HepG2 (cell line): ENCODE data around the gene ZNF644. TPM values are rescaled to one million over a fixed set of nuclear protein-coding genes. Genes with fewer than 3 reads are reported as not detected.

Experiments
- ADNP ChIP-seq: sonication (generic); formaldehyde crosslinking; IDR thresholded peaks from 2 replicates; pipeline ENCODE4 v1.4.0; 2020; ENCODE audit warnings: missing genetic modification reagents
- ATAD3A ChIP-seq: sonication (generic); formaldehyde crosslinking; IDR thresholded peaks from 2 replicates; pipeline ENCODE4 v1.4.0; 2020; ENCODE audit warnings: missing genetic modification reagents
- ELF1 ChIP-seq: sonication (generic); formaldehyde crosslinking; IDR thresholded peaks from 2 replicates; pipeline ENCODE4 v1.4.0; 2020; ENCODE audit warnings: missing genetic modification reagents
- ETV5 ChIP-seq: IDR thresholded peaks from 2 replicates; pipeline ENCODE4 v1.6.1; 2018; ENCODE audit warnings: missing biosample characterization, missing genetic modification reagents, inconsistent platforms, borderline replicate concordance
- IKZF1 ChIP-seq: fragments of 450-650 bp; IDR thresholded peaks from 2 replicates; pipeline ENCODE4 v1.7.1; 2016
- KDM6A ChIP-seq: IDR thresholded peaks from 2 replicates; pipeline ENCODE4 v1.6.1; 2016; ENCODE audit warnings: low read depth
- RFX5 ChIP-seq: IDR thresholded peaks from 2 replicates; pipeline ENCODE4 v1.6.1; 2011; ENCODE audit warnings: low read depth, low read length, improper control_type of control experiment
- TARDBP ChIP-seq: sonication (generic); formaldehyde crosslinking; IDR thresholded peaks from 2 replicates; pipeline ENCODE4 v1.8.0; 2022; ENCODE audit warnings: mild to moderate bottlenecking, missing genetic modification reagents
- ZEB1 ChIP-seq: IDR thresholded peaks from 2 replicates; pipeline ENCODE4 v1.6.1; 2012; ENCODE audit warnings: mild to moderate bottlenecking, low read depth, inconsistent platforms; ENCODE audit not compliant: insufficient replicate concordance
- ZNF225 ChIP-seq: sonication (generic); formaldehyde crosslinking; IDR thresholded peaks from 2 replicates; pipeline ENCODE4 v1.4.0; 2020; ENCODE audit warnings: mild to moderate bottlenecking, missing genetic modification reagents
- ZNF577 ChIP-seq: sonication (generic); formaldehyde crosslinking; IDR thresholded peaks from 2 replicates; pipeline ENCODE4 v1.4.0; 2020; ENCODE audit warnings: mild to moderate bottlenecking, low read depth, missing genetic modification reagents, borderline replicate concordance
- polyA plus RNA-seq, 8 experiments: library from polyadenylated mRNA; depleted of rRNA in 3 of 8; stranded (reverse) in 7 of 8; unstranded in 1 of 8; fragments of >200 nt; fragmentation: Illumina TruSeq in 4 of 8; extraction: Trizol in 4 of 8; gene quantifications; 2 replicates each; pipeline versions ENCODE4 v1.2.1 to v1.2.3, GENCODE V29; 2011 to 2016; ENCODE audit warnings: low read depth in 4 of 8, missing spikeins in 1 of 8, mixed read lengths in 1 of 8; ENCODE audit not compliant: insufficient read depth in 1 of 8
- total RNA-seq, 5 experiments: library from RNA; depleted of rRNA; stranded (reverse); fragments of >200 nt; fragmentation: Illumina TruSeq; extraction: Trizol; gene quantifications; 2 replicates each; pipeline ENCODE4 v1.2.3, GENCODE V29; 2016; ENCODE audit warnings: low read depth in 1 of 5
- TF ChIP-seq, protein P1 (sequence below): sonication (generic); formaldehyde crosslinking; IDR thresholded peaks from 2 replicates; pipeline ENCODE4 v1.5.0; 2020; ENCODE audit warnings: mild to moderate bottlenecking, low read depth, missing genetic modification reagents, borderline replicate concordance
- TF ChIP-seq, protein P2 (sequence below): sonication (generic); formaldehyde crosslinking; IDR thresholded peaks from 2 replicates; pipeline ENCODE4 v1.8.0; 2022; ENCODE audit warnings: mild to moderate bottlenecking, missing genetic modification reagents
- TF ChIP-seq, protein P3 (sequence below): sonication (generic); formaldehyde crosslinking; IDR thresholded peaks from 2 replicates; pipeline ENCODE4 v1.4.0; 2020; ENCODE audit warnings: missing genetic modification reagents
- TF ChIP-seq, protein P4 (sequence below): sonication (generic); formaldehyde crosslinking; IDR thresholded peaks from 2 replicates; pipeline ENCODE4 v1.4.0; 2020; ENCODE audit warnings: mild to moderate bottlenecking, missing genetic modification reagents
- TF ChIP-seq, protein P5 (sequence below): sonication (generic); formaldehyde crosslinking; IDR thresholded peaks from 2 replicates; pipeline ENCODE4 v1.4.0; 2020; ENCODE audit warnings: mild to moderate bottlenecking, missing genetic modification reagents
- TF ChIP-seq, protein P6 (sequence below): sonication (generic); formaldehyde crosslinking; IDR thresholded peaks from 2 replicates; pipeline ENCODE4 v1.8.1; 2023; ENCODE audit warnings: missing genetic modification reagents, inconsistent platforms, borderline replicate concordance
- TF ChIP-seq, protein P7 (sequence below): sonication (generic); formaldehyde crosslinking; IDR thresholded peaks from 2 replicates; pipeline ENCODE4 v1.4.0; 2020; ENCODE audit warnings: missing genetic modification reagents

Gene ZNF644
- total and polyA plus RNA-seq, 2 of the 13 experiments (the other 11 are each of a cell fraction or from before 2014, with no cell fraction given) = 17.7 to 51.7 TPM

DNA sequence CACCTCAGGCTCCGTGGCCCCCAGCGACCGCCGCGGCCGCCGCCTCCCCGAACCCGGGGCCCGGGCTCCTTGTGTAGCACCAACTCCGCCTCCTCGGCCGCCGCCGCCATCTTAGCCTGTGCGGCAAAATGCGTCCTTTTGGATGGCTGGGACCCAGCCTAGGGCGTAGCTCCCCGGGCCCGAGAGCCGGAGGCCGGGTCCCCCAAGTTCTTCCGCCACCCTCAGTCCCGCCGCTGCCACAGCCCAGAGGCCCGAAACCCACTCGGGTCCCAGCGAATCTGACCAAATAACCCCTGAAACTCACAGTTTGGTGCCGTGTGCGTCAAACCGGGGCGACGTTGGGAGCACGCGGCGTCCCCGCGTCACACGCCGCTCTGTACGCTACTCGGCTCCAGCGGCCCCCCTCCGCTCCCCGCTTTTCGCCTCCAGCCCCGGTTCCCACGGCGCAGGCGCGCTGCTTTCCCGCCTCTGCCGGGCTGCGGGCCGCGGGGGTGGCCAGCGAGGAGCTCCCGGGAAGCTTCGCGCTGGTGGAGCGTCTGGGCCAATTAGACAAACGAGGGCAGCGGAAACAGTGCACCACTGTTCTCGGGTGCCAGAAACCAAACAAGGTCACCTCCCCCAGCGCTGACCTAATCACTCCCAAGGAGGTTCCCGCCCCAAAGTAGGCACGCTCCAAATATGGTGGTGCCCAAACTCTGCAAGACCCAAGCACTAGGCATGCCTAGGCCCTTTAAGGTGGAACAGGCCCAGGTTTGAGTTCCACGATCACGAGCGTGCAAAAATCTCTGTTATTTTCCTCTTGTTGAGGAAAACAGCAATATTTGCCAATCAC is at the start of gene ZNF644 (continued):
- TF ChIP-seq, protein P1, sequence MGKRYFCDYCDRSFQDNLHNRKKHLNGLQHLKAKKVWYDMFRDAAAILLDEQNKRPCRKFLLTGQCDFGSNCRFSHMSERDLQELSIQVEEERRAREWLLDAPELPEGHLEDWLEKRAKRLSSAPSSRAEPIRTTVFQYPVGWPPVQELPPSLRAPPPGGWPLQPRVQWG (CRISPR knock-in tag) = no peak
- TF ChIP-seq IKZF1 = no peak
- TF ChIP-seq, protein P2, sequence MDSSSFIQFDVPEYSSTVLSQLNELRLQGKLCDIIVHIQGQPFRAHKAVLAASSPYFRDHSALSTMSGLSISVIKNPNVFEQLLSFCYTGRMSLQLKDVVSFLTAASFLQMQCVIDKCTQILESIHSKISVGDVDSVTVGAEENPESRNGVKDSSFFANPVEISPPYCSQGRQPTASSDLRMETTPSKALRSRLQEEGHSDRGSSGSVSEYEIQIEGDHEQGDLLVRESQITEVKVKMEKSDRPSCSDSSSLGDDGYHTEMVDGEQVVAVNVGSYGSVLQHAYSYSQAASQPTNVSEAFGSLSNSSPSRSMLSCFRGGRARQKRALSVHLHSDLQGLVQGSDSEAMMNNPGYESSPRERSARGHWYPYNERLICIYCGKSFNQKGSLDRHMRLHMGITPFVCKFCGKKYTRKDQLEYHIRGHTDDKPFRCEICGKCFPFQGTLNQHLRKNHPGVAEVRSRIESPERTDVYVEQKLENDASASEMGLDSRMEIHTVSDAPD (CRISPR knock-in tag) = peak; percentile 79; the same call in 1 of the 2 replicates
- TF ChIP-seq ADNP (CRISPR knock-in tag) = no peak
- no peak for TF ChIP-seq ATAD3A
- TF ChIP-seq, protein P3, sequence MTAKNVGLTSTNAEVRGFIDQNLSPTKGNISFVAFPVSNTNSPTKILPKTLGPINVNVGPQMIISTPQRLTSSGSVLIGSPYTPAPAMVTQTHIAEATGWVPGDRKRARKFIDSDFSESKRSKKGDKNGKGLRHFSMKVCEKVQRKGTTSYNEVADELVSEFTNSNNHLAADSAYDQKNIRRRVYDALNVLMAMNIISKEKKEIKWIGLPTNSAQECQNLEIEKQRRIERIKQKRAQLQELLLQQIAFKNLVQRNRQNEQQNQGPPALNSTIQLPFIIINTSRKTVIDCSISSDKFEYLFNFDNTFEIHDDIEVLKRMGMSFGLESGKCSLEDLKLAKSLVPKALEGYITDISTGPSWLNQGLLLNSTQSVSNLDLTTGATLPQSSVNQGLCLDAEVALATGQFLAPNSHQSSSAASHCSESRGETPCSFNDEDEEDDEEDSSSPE (CRISPR knock-in tag) = peak; percentile 99
- TF ChIP-seq ZEB1 = no peak
- peak; percentile 77 for TF ChIP-seq TARDBP (CRISPR knock-in tag)
- 0 out of 2 replicates have a peak, but pooled peaks have one; percentile 15 for TF ChIP-seq KDM6A (CRISPR knock-in tag)
- 0 out of 2 replicates have a peak, but pooled peaks have one; percentile 16 for TF ChIP-seq RFX5
- TF ChIP-seq, protein P4, sequence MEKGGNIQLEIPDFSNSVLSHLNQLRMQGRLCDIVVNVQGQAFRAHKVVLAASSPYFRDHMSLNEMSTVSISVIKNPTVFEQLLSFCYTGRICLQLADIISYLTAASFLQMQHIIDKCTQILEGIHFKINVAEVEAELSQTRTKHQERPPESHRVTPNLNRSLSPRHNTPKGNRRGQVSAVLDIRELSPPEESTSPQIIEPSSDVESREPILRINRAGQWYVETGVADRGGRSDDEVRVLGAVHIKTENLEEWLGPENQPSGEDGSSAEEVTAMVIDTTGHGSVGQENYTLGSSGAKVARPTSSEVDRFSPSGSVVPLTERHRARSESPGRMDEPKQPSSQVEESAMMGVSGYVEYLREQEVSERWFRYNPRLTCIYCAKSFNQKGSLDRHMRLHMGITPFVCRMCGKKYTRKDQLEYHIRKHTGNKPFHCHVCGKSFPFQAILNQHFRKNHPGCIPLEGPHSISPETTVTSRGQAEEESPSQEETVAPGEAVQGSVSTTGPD (CRISPR knock-in tag) = no peak
- no peak; the same call in 1 of the 2 replicates for TF ChIP-seq ELF1
- TF ChIP-seq, protein P5, sequence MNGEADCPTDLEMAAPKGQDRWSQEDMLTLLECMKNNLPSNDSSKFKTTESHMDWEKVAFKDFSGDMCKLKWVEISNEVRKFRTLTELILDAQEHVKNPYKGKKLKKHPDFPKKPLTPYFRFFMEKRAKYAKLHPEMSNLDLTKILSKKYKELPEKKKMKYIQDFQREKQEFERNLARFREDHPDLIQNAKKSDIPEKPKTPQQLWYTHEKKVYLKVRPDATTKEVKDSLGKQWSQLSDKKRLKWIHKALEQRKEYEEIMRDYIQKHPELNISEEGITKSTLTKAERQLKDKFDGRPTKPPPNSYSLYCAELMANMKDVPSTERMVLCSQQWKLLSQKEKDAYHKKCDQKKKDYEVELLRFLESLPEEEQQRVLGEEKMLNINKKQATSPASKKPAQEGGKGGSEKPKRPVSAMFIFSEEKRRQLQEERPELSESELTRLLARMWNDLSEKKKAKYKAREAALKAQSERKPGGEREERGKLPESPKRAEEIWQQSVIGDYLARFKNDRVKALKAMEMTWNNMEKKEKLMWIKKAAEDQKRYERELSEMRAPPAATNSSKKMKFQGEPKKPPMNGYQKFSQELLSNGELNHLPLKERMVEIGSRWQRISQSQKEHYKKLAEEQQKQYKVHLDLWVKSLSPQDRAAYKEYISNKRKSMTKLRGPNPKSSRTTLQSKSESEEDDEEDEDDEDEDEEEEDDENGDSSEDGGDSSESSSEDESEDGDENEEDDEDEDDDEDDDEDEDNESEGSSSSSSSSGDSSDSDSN = peak; percentile 76
- no peak for TF ChIP-seq ZNF577 (CRISPR knock-in tag)
- peak; percentile 93 for TF ChIP-seq ZNF225 (CRISPR knock-in tag)
- TF ChIP-seq, protein P6, sequence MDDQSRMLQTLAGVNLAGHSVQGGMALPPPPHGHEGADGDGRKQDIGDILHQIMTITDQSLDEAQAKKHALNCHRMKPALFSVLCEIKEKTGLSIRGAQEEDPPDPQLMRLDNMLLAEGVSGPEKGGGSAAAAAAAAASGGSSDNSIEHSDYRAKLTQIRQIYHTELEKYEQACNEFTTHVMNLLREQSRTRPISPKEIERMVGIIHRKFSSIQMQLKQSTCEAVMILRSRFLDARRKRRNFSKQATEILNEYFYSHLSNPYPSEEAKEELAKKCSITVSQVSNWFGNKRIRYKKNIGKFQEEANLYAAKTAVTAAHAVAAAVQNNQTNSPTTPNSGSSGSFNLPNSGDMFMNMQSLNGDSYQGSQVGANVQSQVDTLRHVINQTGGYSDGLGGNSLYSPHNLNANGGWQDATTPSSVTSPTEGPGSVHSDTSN (CRISPR knock-in tag) = peak; percentile 86; the same call in 1 of the 2 replicates
- TF ChIP-seq, protein P7, sequence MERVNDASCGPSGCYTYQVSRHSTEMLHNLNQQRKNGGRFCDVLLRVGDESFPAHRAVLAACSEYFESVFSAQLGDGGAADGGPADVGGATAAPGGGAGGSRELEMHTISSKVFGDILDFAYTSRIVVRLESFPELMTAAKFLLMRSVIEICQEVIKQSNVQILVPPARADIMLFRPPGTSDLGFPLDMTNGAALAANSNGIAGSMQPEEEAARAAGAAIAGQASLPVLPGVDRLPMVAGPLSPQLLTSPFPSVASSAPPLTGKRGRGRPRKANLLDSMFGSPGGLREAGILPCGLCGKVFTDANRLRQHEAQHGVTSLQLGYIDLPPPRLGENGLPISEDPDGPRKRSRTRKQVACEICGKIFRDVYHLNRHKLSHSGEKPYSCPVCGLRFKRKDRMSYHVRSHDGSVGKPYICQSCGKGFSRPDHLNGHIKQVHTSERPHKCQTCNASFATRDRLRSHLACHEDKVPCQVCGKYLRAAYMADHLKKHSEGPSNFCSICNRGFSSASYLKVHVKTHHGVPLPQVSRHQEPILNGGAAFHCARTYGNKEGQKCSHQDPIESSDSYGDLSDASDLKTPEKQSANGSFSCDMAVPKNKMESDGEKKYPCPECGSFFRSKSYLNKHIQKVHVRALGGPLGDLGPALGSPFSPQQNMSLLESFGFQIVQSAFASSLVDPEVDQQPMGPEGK (CRISPR knock-in tag) = peak; percentile 95
- peak; percentile 63 for TF ChIP-seq ETV5 (CRISPR knock-in tag)
